ENCODE results near the gene CLN6. TPM values are rescaled to one million over a fixed set of nuclear protein-coding genes. Genes with fewer than 3 reads are reported as not detected.
"Not testable (repeated sequence)": the region's sequence is repeated elsewhere in the genome, so short reads cannot be mapped to it uniquely, and the experiment has no call there.

CLN6 gene
- total RNA-seq, 3 donors from 2014 or later, result 20.1 to 39.2 (median 31.0) TPM

DNA sequence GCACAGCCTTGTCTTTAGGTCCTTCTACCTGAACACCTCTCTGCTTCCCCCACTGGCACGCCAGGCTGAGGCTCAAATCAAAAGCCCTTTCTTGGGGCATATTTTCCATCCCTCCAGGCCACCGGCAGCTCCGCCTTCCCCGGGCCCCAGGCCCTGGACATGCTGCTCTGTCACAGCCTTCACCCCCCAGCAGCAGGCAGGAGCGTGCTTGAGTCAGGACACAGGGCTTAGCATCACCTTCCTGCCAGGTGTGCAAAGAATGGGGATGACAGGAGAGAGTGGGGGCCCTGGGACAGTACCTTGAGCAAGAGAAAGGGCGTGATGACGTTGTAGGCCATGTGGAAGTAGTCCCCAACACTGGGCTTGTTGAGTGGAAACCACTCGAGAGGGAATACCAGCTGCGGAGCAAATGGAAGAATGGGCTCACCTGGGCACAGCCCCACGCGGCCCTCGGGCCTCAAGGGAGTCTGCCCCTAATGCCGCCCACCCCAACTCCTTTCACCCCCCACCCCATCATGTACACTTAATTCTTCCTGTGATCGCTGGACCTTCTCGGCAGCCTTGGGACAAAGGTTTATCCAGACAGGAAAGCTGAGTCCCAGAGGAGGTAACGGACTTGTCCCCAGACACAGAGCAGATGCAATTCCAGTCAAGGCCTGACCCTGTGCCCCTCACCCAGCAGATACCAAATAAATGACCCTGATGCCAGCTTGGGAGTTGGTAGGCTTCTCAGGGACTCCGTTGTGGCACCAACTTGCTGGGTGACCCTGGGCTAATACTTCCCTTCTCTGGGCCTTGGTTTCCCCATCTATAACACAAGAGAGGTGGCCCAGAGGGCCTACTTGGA is 15.3 kb downstream of the CLN6 start:
- DNase-seq, result peak in 1 of 3 donors; percentile 14
- intact Hi-C loops (cut with DNase I, micrococcal nuclease), result no loop called here
- no peak overlapping the region for H3K4me3 ChIP-seq
- ATAC-seq, result no peak
- TF ChIP-seq, protein P1, sequence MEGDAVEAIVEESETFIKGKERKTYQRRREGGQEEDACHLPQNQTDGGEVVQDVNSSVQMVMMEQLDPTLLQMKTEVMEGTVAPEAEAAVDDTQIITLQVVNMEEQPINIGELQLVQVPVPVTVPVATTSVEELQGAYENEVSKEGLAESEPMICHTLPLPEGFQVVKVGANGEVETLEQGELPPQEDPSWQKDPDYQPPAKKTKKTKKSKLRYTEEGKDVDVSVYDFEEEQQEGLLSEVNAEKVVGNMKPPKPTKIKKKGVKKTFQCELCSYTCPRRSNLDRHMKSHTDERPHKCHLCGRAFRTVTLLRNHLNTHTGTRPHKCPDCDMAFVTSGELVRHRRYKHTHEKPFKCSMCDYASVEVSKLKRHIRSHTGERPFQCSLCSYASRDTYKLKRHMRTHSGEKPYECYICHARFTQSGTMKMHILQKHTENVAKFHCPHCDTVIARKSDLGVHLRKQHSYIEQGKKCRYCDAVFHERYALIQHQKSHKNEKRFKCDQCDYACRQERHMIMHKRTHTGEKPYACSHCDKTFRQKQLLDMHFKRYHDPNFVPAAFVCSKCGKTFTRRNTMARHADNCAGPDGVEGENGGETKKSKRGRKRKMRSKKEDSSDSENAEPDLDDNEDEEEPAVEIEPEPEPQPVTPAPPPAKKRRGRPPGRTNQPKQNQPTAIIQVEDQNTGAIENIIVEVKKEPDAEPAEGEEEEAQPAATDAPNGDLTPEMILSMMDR (IDR thresholded peaks at IDR 0.05), result no peak
- H3K36me3 ChIP-seq (ENCODE audit: low read depth), result no peaks in the 10 kb centered on the region
- peaks cover 6% of the 10 kb centered on the region for H3K4me1 ChIP-seq (ENCODE audit: low read depth)
- no peaks in the 10 kb centered on the region for H3K9me3 ChIP-seq

DNA sequence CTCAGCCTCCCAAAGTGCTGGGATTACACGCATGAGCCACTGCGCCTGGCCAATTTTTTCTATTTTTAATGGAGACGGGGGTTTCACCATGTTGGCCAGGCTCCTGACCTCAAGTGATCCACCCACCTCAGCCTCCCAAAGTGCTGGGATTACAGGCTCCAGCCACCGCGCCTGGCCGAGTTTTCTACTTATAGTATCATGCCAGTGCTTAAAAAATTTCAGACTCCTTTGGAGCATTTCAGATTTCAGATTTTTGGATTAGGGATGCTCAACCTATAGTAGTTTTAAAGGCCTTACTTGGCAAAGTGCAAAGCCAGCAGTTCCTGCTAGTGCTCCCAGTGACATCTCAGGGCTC is 16.1 kb downstream of the CLN6 start:
- H3K4me3 ChIP-seq; ATAC-seq; intact Hi-C loops (cut with DNase I, micrococcal nuclease); H3K36me3 ChIP-seq (ENCODE audit: low read depth); H3K9me3 ChIP-seq; H3K4me1 ChIP-seq (ENCODE audit: low read depth): not testable (repeated sequence)
- peak in 1 of 3 donors; percentile 14 for DNase-seq

DNA sequence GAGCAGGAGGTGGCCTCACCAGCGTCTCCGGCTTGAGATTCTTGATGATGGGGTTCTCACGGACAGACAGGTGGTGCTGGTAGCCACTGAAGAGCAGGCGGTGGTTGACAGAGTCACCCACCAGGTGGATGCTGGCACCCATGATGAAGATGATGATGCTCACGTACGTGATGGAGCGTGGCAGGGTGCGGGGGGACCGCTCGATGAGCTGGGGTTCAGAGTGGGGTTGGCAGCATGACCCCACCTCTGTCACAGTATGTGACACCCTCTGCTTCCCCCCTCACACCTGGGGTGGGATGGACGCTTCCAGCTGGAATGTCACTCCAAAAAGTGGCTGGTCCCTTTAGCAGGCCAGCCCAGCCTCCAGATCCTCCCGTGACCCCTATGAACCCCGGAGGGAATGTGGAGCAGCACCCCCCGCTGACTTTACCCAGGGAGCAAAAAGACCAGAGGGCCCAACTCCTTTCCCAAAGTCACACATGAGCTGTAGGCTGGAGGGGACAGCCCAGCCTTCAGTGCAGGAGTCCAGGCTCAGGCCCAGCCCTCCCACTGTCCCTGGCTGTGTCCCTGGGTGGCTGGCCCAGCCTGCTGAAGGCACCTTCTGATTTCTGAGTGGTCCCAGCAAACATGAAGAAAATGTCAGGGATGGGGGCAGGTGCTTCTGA is 17.7 kb downstream of the CLN6 start:
- ATAC-seq, result no peak
- Histone ChIP-seq H3K36me3 (ENCODE audit: low read depth) (no peaks in the 10 kb centered on the region), H3K9me3 (no peaks in the 10 kb centered on the region), H3K4me3 (no peak overlapping the region), H3K4me1 (ENCODE audit: low read depth) (peaks cover 6% of the 10 kb centered on the region)
- peak in 2 of 3 donors; percentile 25 to 28 for DNase-seq
- intact Hi-C loops (cut with DNase I, micrococcal nuclease), result no loop called here
- TF ChIP-seq, protein P1 (IDR thresholded peaks at IDR 0.05), result no peak

DNA sequence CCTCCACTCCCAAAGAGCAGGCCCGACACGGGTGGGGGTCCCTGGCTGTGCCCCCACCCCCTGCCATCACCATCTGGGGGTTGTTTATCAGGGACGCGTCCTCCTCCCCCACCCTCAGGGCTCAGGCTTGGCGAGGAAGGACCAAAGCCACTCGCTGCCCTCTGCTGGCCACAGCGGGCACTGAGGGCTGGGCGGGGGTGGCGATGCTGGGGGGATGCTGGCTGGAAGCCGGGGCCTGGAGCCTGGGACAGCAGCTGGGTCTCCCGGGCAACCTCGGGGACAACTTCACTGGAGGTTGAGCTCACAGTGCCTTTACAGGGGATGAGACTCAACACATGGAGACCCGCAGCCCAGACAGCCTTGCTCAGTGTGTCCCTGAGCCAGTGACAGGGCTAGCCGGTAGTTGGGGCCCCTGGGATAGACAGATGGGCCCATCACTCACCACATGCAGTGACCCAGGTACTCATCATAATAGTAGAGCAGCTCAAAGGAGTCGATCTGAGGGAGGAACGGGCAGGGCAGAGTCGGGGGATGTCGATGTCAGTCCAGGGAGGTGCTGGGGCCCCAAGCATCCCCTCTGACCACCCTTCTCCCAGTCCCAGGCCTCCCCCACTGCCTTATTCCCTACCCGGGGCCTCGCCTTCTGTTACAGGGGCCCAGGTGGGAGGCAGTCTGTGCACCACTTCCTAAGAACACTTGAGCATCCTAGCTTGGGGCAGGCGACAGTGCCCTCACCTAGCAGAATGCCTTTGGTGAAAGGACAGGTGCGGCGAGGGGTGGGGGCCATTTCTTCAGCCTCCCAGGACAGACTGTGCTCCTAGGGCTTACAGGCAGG is 18.5 kb downstream of the CLN6 start:
- Histone ChIP-seq H3K36me3 (ENCODE audit: low read depth) (no peaks in the 10 kb centered on the region), H3K4me1 (ENCODE audit: low read depth) (peaks cover 13% of the 10 kb centered on the region), H3K4me3 (no peak overlapping the region), H3K9me3 (no peaks in the 10 kb centered on the region)
- TF ChIP-seq, protein P1 (IDR thresholded peaks at IDR 0.05), result peak; percentile 76
- ATAC-seq (peak; percentile 53), DNase-seq (peak in 2 of 3 donors; percentile 75 to 81)
- intact Hi-C loops (cut with DNase I, micrococcal nuclease), result no loop called here

DNA sequence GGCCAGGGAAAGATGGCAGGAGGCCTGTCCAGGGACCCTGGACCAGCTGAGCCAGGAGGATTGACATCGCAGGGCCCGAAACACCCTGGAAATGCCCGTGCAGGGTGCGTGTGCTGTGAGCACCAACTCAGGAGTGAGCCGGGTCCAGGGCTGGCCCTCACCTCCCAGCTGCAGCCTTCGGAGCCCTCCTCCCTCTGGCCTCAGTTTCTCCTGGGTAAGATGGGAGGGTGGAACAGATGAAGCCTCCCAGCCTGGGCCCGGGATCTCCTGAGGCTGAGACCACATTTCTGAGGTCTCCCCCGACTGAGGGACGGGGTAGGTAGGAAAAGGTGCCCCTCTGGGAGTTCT is 19.1 kb downstream of the CLN6 start:
- Histone ChIP-seq H3K4me1 (ENCODE audit: low read depth) (peaks cover 13% of the 10 kb centered on the region), H3K4me3 (no peak overlapping the region), H3K36me3 (ENCODE audit: low read depth) (no peaks in the 10 kb centered on the region), H3K9me3 (no peaks in the 10 kb centered on the region)
- DNase-seq (peak in 1 of 3 donors; percentile 27), ATAC-seq (no peak)
- TF ChIP-seq, protein P1 (IDR thresholded peaks at IDR 0.05), result no peak
- intact Hi-C loops (cut with DNase I, micrococcal nuclease), result no loop called here

Data from mucosa of descending colon (tissue), 3 donors.